IMR-90 (cell line): Measurements from ENCODE around the gene BSDC1. TPM values are rescaled to one million over a fixed set of nuclear protein-coding genes. Genes with fewer than 3 reads are reported as not detected.

Source experiments
- ATAC-seq: fragments of 200-7000 bp; cut with Tn5 transposase; 2 replicates; pipeline ENCODE4 v1.9.1; 2020; ENCODE audit warnings: low read depth, mild to moderate bottlenecking, moderate library complexity
- BruUV-seq: library from RNA; stranded (reverse); fragments of 400-500 nt; replicated peaks from 2 replicates; lab custom pipeline; 2021; lab: Mats Ljungman, UMichigan
- CTCF ChIA-PET: fragments of 300-600 bp; formaldehyde crosslinking; extraction: SDS; loops from one replicate; lab custom pipeline; 2021; ENCODE audit warnings: antibody characterized with exemption; lab: Yijun Ruan, JAX
- POLR2A ChIA-PET: fragments of 300-600 bp; sonication (Branson Sonifier 250); formaldehyde crosslinking; loops from one replicate; lab custom pipeline; 2022; ENCODE audit warnings: antibody characterized with exemption; ENCODE audit not compliant: unreplicated experiment; lab: Charles Lee
- DNase-seq: peaks from one replicate; pipeline ENCODE4 v3.0.0; 2013
- H2AFZ ChIP-seq: replicated peaks from 2 replicates; pipeline ENCODE3; 2013; ENCODE audit warnings: low read length, mild to moderate bottlenecking; ENCODE audit not compliant: poor library complexity
- H2AK5ac ChIP-seq: 2 replicates; pipeline ENCODE4 v1.6.1; 2013; ENCODE audit warnings: low read depth, low read length, inconsistent platforms
- H2AK9ac ChIP-seq: replicated peaks from 2 replicates; pipeline ENCODE3; 2013; ENCODE audit warnings: mild to moderate bottlenecking, low read depth, low read length, moderate library complexity; ENCODE audit not compliant: poor library complexity
- H2BK120ac ChIP-seq: 2 replicates; pipeline ENCODE4 v1.6.1; 2013; ENCODE audit warnings: low read depth, low read length, inconsistent platforms
- H2BK15ac ChIP-seq: 3 replicates; pipeline ENCODE4 v1.6.1; 2013; ENCODE audit warnings: low read depth, low read length, inconsistent platforms
- H2BK20ac ChIP-seq: 2 replicates; pipeline ENCODE4 v1.6.1; 2013; ENCODE audit warnings: low read depth, mild to moderate bottlenecking, inconsistent platforms, low read length, moderate library complexity
- H2BK5ac ChIP-seq: 2 replicates; pipeline ENCODE4 v1.6.1; 2013; ENCODE audit warnings: mild to moderate bottlenecking, low read depth, low read length, inconsistent platforms; ENCODE audit not compliant: poor library complexity, severe bottlenecking
- H3K14ac ChIP-seq: replicated peaks from 2 replicates; pipeline ENCODE4 v1.6.1; 2013; ENCODE audit warnings: low read depth, low read length, inconsistent platforms
- H3K18ac ChIP-seq: 2 replicates; pipeline ENCODE4 v1.6.1; 2013; ENCODE audit warnings: low read depth, low read length, control low read depth
- H3K23ac ChIP-seq: 2 replicates; pipeline ENCODE4 v1.6.1; 2013; ENCODE audit warnings: low read depth, low read length, inconsistent platforms
- H3K27ac ChIP-seq: 2 replicates; pipeline ENCODE4 v1.5.1; 2013; ENCODE audit warnings: mild to moderate bottlenecking, control low read depth, low read length; ENCODE audit not compliant: insufficient read depth
- H3K27me3 ChIP-seq: 2 replicates; pipeline ENCODE4 v1.6.1; 2013; ENCODE audit warnings: low read length; ENCODE audit not compliant: control insufficient read depth, insufficient read depth
- H3K36me3 ChIP-seq: 2 replicates; pipeline ENCODE4 v1.6.1; 2013; ENCODE audit warnings: low read length, mixed read lengths; ENCODE audit not compliant: control insufficient read depth, insufficient read depth
- H3K4ac ChIP-seq: 2 replicates; pipeline ENCODE4 v1.6.1; 2013; ENCODE audit warnings: low read depth, low read length, inconsistent platforms
- H3K4me1 ChIP-seq: 2 replicates; pipeline ENCODE4 v1.6.1; 2013; ENCODE audit warnings: low read length, mixed read lengths; ENCODE audit not compliant: control insufficient read depth, insufficient read depth
- H3K4me2 ChIP-seq: 2 replicates; pipeline ENCODE4 v1.6.1; 2013; ENCODE audit warnings: low read depth, mild to moderate bottlenecking, control low read depth, low read length, moderate library complexity
- H3K4me3 ChIP-seq: 2 replicates; pipeline ENCODE4 v1.5.1; 2013; ENCODE audit warnings: low read depth, mild to moderate bottlenecking, control low read depth, low read length, moderate library complexity; ENCODE audit not compliant: insufficient read depth
- H3K56ac ChIP-seq: 2 replicates; pipeline ENCODE4 v1.6.1; 2013; ENCODE audit warnings: low read length, inconsistent platforms; ENCODE audit not compliant: insufficient read depth; ENCODE audit errors: extremely low read depth
- H3K79me1 ChIP-seq, 2 experiments: 2 replicates each; pipeline ENCODE4 v1.6.1; 2013; ENCODE audit warnings: low read length in 2 of 2, inconsistent platforms in 1 of 2, low read depth in 1 of 2
- H3K9ac ChIP-seq: 2 replicates; pipeline ENCODE4 v1.6.1; 2013; ENCODE audit warnings: low read depth, low read length, control low read depth
- H3K9me1 ChIP-seq: 2 replicates; pipeline ENCODE4 v1.6.1; 2013; ENCODE audit warnings: low read length, inconsistent platforms; ENCODE audit not compliant: insufficient read depth
- H3K9me3 ChIP-seq: 2 replicates; pipeline ENCODE4 v1.6.1; 2013; ENCODE audit warnings: low read length; ENCODE audit not compliant: control insufficient read depth, insufficient read depth
- H4K20me1 ChIP-seq: 2 replicates; pipeline ENCODE4 v1.6.1; 2013; ENCODE audit warnings: low read length, inconsistent platforms; ENCODE audit not compliant: insufficient read depth
- H4K5ac ChIP-seq: 2 replicates; pipeline ENCODE4 v1.6.1; 2013; ENCODE audit warnings: mild to moderate bottlenecking, low read depth, low read length, control low read depth
- H4K8ac ChIP-seq, 2 experiments: 2 replicates each; pipeline ENCODE4 v1.6.1; 2013; ENCODE audit warnings: low read depth in 2 of 2, low read length in 2 of 2, control low read depth in 1 of 2, inconsistent platforms in 1 of 2
- H4K91ac ChIP-seq: 2 replicates; pipeline ENCODE4 v1.6.1; 2013; ENCODE audit warnings: low read depth, low read length, inconsistent platforms; ENCODE audit not compliant: insufficient read depth
- MXI1 ChIP-seq: IDR thresholded peaks from 2 replicates; pipeline ENCODE4 v1.6.1; 2012; ENCODE audit warnings: low read depth, mild to moderate bottlenecking, low read length, moderate library complexity, borderline replicate concordance
- POLR2A ChIP-seq: IDR thresholded peaks from 2 replicates; pipeline ENCODE4 v1.6.1; 2012; ENCODE audit warnings: mild to moderate bottlenecking, low read depth, low read length
- WGBS, 2 experiments: methylation state at CpG; one replicate each; pipeline versions ENCODE4 v1.1.5 to v1.1.7; 2013; ENCODE audit warnings: missing lambda C conversion rate in 2 of 2; ENCODE audit not compliant: insufficient read length in 1 of 2; ENCODE audit errors: extremely low coverage in 2 of 2; 5-methylcytosine and 5-hydroxymethylcytosine counted together
- dilution Hi-C: fragments of 300-500 bp; cut with HindIII; formaldehyde crosslinking; loops from one replicate; pipeline ENCODE4 v1.14.3; 2018; ENCODE audit warnings: low sequenced_read_pairs; ENCODE audit not compliant: unreplicated experiment
- in situ Hi-C: fragments of 300-500 bp; cut with MboI; formaldehyde crosslinking; loops from 3 replicates; pipeline ENCODE4 v1.14.3; 2019; ENCODE audit warnings: low sequenced_read_pairs, inconsistent platforms, mixed read lengths
- intact Hi-C: fragments of 100-400 bp; cut with micrococcal nuclease; formaldehyde crosslinking; loops from 2 replicates; pipeline ENCODE4 v1.10.0; 2022
- polyA plus RNA-seq, 3 experiments: library from polyadenylated mRNA; depleted of rRNA; stranded (reverse); fragments of >200 nt; gene quantifications; 2 replicates each; pipeline ENCODE4 v1.2.3, GENCODE V29; 2012; ENCODE audit warnings: low replicate concordance in 1 of 3
- total RNA-seq: library from RNA; depleted of rRNA; stranded (reverse); fragments of >200 nt; gene quantifications from 2 replicates; pipeline ENCODE4 v1.2.3, GENCODE V29; 2012

Gene BSDC1
- total and polyA plus RNA-seq, 2 of the 4 experiments (the other 2 are of a cell fraction), result 56.8 to 60.4 TPM

- H3K14ac ChIP-seq, result peak overlapping the region; percentile 90
- dilution Hi-C loops, result no loop called here
- no TSS peak for BruUV-seq
These were observed 720 bp upstream of the BSDC1 start for GRCh38 chr1:32394890-32395432.

More at GRCh38 chr1:32394890-32395432, 720 bp upstream of the BSDC1 start:
- Histone ChIP-seq H3K9me1 (peaks cover 8% of the 10 kb centered on the region; the same call in 1 of the 2 replicates), H3K4ac (peak overlapping the region; percentile 56), H2BK5ac (peak overlapping the region; percentile 72), H2BK15ac (peak overlapping the region; percentile 16; the same call in 1 of the 3 replicates), H3K9ac (peak overlapping the region; percentile 82), H2AK5ac (peak overlapping the region; percentile 67; the same call in 1 of the 2 replicates), H3K23ac (peak overlapping the region; percentile 75), H4K20me1 (peaks cover 3% of the 10 kb centered on the region; the same call in 1 of the 2 replicates), H2AFZ (peak overlapping the region; percentile 94), H3K36me3 (peaks cover 10% of the 10 kb centered on the region), H2BK120ac (peak overlapping the region; percentile 51), H3K4me3 (peak overlapping the region; percentile 50), H3K27ac (peak overlapping the region; percentile 45), H3K27me3 (no peaks in the 10 kb centered on the region), H3K4me2 (peak overlapping the region; percentile 90), H4K8ac (peak overlapping the region; percentile 52 to 87; a peak in 3 of 4 replicates), H2AK9ac (peak overlapping the region; percentile 80), H2BK20ac (no peak overlapping the region), H3K4me1 (peaks cover 4% of the 10 kb centered on the region), H4K91ac (peak overlapping the region; percentile 78), H4K5ac (peak overlapping the region; percentile 58), H3K79me1 (peaks cover 26 to 48% of the 10 kb centered on the region in 2 experiments), H3K9me3 (no peaks in the 10 kb centered on the region), H3K56ac (peak overlapping the region; percentile 45; the same call in 1 of the 2 replicates), H3K18ac (peak overlapping the region; percentile 3)
- ChIA-PET CTCF (interaction anchor here (0.6 to 1.3 kb wide), 4 partner anchors 16 to 179 kb away, joined by 4 to 10 read pairs (median 4); no protein-coding TSS in a partner anchor), POLR2A (interaction anchor here (0.6 kb wide), 2 partner anchors 59 to 333 kb away, joined by 3 to 7 read pairs; partner anchors contain the start of gene MARCKSL1)
- DNase-seq (peak; percentile 25), ATAC-seq (peak; percentile 1; the same call in 1 of the 2 replicates)
- no peak for TF ChIP-seq POLR2A
- TF ChIP-seq MXI1, result peak; percentile 54; the same call in 1 of the 2 replicates
- intact Hi-C loops, result loop anchor here (1.0 to 5.0 kb wide), 2 partner anchors 58 to 180 kb away; partner anchors contain the start of gene MARCKSL1
- in situ Hi-C loops, result no loop called here
- 0% methylated on average over 4 of the region's 14 CpGs; no CpG with 5 or more reads in 1 of the 2 experiments for WGBS, 2 experiments
